Muscle of leg (tissue), 11 donors: ENCODE data around the gene HDAC7. TPM values are rescaled to one million over a fixed set of nuclear protein-coding genes. Genes with fewer than 3 reads are reported as not detected.

Source experiments
- DNase-seq: peaks from one replicate; pipeline ENCODE4 v3.0.0; 2013
- H3K27ac ChIP-seq: one replicate; pipeline ENCODE4 v1.5.1; 2013; ENCODE audit warnings: mild to moderate bottlenecking, low read length, control low read depth
- H3K27me3 ChIP-seq: one replicate; pipeline ENCODE4 v1.6.1; 2013; ENCODE audit warnings: low read length; ENCODE audit not compliant: control insufficient read depth, insufficient read depth
- H3K36me3 ChIP-seq: one replicate; pipeline ENCODE4 v1.6.1; 2013; ENCODE audit warnings: low read length; ENCODE audit not compliant: control insufficient read depth, insufficient read depth
- H3K4me1 ChIP-seq: one replicate; pipeline ENCODE4 v1.6.1; 2013; ENCODE audit warnings: low read length; ENCODE audit not compliant: control insufficient read depth, insufficient read depth
- H3K4me3 ChIP-seq: one replicate; pipeline ENCODE4 v1.5.1; 2013; ENCODE audit warnings: low read length, control low read depth
- H3K9me3 ChIP-seq: replicated peaks from 2 replicates; pipeline ENCODE4 v1.6.1; 2013; ENCODE audit warnings: low read depth, low read length; ENCODE audit not compliant: control insufficient read depth
- WGBS: methylation state at CpG from one replicate; pipeline ENCODE4 v1.1.5; 2013; ENCODE audit warnings: missing lambda C conversion rate; ENCODE audit not compliant: insufficient coverage; 5-methylcytosine and 5-hydroxymethylcytosine counted together
- polyA plus RNA-seq, 8 donors: library from polyadenylated mRNA; unstranded; fragments of 120-200 nt; gene quantifications; one replicate each; pipeline versions ENCODE4 v1.2.1 to v1.2.3, GENCODE V29; 2013; ENCODE audit warnings: inconsistent platforms in 1 of 8, low replicate concordance in 1 of 8; ENCODE audit not compliant: insufficient read length in 8 of 8, insufficient read depth in 1 of 8
- total RNA-seq: library from RNA; stranded (reverse); fragments of 120-200 nt; gene quantifications from one replicate; pipeline ENCODE4 v1.2.4, GENCODE V29; 2013

The HDAC7 gene
- total and polyA plus RNA-seq, 9 donors, result 27.4 to 72.8 (median 59.5) TPM

DNA sequence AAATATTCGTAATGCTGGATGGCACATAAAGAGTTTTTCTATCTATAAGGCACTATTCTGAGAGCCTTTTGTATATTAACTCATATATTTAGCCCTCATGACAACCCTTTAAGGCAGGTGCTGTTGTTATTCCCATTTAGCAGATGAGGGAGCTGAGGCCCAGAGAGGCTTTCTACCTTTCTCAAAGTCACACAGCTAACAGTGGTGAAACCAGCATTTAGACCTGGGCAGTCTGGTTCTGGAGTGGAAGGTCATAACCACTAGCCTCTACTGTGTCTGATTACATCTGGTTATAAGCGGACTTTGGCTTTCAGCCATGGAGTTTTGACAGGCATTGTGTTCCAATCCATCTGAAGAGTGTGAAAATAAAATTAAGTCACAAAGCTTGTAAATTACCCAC lies 41.2 kb upstream of the HDAC7 start:
- no peaks in the 10 kb centered on the region for H3K27me3 ChIP-seq
- WGBS, result no CpG with 5 or more reads among the region's 2 CpGs
- DNase-seq, result no peak
- no peak overlapping the region for H3K27ac ChIP-seq
- no peak overlapping the region for H3K4me3 ChIP-seq
- H3K9me3 ChIP-seq, result no peaks in the 10 kb centered on the region
- no peaks in the 10 kb centered on the region for H3K36me3 ChIP-seq
- H3K4me1 ChIP-seq, result no peaks in the 10 kb centered on the region

DNA sequence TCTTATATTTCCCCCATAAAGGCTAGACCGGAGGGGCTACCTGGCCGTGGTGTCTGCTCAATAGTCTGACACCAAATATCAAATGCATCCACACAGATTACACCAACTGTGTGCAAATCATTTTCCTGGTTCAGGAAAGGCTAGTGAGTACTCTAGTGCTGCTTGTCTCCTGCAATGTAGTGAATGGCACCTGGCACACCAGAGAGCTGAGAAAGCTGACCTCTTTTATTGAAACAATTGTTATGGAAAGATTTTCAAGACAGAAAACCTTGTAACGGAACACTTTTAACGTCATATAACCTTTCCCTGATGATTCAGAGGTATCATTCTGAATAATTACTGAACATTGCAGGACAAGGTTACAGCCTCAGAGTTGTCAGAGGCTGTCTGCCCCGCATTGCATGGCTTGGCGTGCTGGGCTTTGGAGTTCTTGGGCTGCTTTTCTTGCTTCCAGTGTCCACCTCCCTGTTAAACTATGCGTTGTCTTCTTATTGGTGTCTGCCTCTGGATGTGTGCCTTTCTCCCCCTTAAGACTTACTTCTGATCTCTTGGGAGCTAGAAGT lies 40.7 kb upstream of the HDAC7 start:
- Histone ChIP-seq H3K27me3 (no peaks in the 10 kb centered on the region), H3K36me3 (no peaks in the 10 kb centered on the region), H3K4me3 (no peak overlapping the region), H3K27ac (no peak overlapping the region), H3K4me1 (no peaks in the 10 kb centered on the region), H3K9me3 (no peaks in the 10 kb centered on the region)
- WGBS, result 78% methylated on average over 4 of the region's 7 CpGs
- DNase-seq, result no peak

DNA sequence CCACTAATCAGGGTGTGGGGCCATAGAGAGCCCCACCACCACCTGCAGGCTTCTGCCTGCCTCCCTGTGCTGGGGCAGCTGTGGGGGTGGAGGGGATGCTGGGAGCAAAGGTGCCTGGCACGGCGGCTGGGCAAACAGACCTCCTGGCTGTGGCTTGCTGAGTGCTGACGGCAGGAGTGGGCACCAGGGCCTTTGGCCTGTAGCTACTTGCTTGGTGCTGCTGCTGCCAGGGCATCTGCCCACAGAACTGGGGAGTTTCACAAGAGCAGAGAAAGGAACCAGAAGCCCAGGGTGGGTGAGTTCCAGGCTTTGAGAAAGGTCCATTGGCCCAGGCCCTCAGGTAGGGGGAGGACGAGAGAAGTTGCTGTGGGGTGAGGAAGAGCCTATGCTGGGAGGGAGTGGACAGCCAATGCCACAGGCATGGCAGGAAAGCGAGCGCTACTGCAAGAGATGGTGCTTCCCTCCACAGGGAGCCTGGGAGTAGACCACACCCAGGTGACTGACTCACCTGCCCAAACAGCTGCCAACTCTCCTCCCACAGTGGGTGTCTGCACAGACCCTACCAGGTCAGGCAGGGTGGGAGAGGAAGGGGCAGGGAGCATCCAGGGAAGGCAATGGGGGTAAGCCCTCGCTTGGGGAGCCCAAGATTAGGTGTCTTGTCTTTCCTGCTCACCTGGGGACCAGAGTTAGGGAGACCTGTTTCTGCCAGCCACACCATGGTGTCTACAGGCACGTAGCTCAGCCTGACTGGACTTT lies 39.0 kb upstream of the HDAC7 start:
- WGBS, result 84% methylated on average over 6 of the region's 8 CpGs
- Histone ChIP-seq H3K27me3 (no peaks in the 10 kb centered on the region), H3K36me3 (no peaks in the 10 kb centered on the region), H3K4me3 (no peak overlapping the region), H3K27ac (no peak overlapping the region), H3K4me1 (no peaks in the 10 kb centered on the region), H3K9me3 (no peaks in the 10 kb centered on the region)
- DNase-seq, result no peak

DNA sequence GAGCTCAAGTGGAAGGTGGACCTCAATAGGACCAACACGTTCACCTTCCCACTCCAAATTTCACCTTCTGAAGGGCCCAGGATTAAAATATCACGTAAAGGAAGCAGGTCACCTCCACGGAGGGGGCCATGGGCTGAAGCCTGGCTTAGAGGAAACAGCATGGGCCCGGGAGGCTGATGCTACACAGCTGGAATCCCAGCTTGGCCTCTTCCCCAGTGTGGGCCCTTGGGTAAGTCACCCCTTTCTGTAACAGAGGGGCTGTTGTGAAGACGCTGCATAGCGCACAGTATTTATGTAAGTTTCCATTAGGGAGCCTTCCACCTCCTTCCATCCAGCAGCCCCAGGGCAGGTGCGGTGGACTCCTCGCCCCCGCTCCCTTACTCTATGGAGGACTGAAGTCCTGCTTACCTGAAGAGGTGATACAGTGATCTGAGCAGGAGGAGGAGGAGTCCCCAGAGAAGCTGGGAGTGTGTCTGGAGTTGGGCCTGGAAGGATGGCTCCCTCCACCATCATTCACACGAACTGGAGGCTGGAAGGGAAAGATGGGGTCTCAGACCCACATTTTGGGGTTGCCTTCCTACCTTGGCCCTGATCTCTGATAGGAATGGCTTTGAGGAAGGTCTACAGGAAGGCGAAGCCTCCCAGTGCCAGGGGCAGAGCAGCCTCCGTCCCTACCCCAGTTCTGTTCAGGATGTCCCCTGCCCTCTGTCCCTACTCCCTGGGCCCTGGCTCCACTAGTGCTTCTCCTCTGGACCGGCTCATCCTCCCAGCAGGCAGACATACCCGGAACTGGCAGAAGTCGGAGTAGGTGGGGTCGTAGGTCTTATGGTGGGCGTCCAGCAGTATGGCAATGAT lies 37.2 kb upstream of the HDAC7 start:
- Histone ChIP-seq H3K27ac (no peak overlapping the region), H3K36me3 (no peaks in the 10 kb centered on the region), H3K27me3 (no peaks in the 10 kb centered on the region), H3K4me1 (peaks cover 4% of the 10 kb centered on the region), H3K4me3 (no peak overlapping the region), H3K9me3 (no peaks in the 10 kb centered on the region)
- DNase-seq, result no peak
- 70% methylated on average over 7 of the region's 17 CpGs for WGBS

DNA sequence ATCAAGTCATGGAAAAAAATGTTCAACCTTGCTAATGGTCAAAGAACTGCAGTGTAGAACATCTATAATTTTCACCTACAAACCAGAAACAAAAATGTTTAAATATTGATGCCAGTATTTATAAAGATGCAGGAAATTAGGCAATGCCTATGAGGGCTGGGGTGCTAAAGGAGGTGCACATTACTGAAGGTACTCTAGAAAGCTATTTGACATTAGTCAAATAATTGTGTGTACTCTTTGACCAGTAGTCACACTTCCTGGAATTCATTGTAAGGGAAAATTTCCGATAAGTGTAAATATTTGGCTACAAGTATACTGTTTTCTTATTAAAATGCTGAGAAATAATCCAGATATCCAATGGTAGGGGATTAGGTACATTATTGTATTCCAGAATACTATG lies 36.4 kb upstream of the HDAC7 start:
- WGBS, result no CpG with 5 or more reads among the region's 1 CpG
- Histone ChIP-seq H3K27me3 (no peaks in the 10 kb centered on the region), H3K4me1 (peaks cover 8% of the 10 kb centered on the region), H3K27ac (no peak overlapping the region), H3K4me3 (no peak overlapping the region), H3K9me3 (no peaks in the 10 kb centered on the region), H3K36me3 (no peaks in the 10 kb centered on the region)
- no peak for DNase-seq

DNA sequence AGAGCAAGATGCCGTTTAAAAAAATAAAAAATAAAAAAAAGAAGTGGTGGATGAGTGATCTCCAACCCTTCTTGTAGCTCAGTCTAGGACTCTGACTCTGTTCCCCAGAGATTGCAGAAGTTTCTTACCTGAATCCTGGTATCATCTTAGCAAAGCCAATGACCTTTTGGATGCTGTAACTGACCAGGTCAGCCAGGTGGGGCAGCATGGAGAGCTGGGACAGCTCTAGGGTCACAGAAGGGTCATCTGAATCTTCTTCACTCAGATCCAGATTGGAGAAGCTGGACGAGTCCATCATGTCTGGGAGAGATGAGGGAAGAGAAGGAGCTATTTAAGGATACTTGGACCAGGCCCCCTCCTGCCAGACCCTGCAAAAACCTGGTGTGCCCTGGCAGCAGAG lies 35.8 kb upstream of the HDAC7 start:
- H3K4me1 ChIP-seq, result peaks cover 8% of the 10 kb centered on the region
- H3K27ac ChIP-seq, result no peak overlapping the region
- WGBS, result no CpG with 5 or more reads among the region's 2 CpGs
- no peaks in the 10 kb centered on the region for H3K36me3 ChIP-seq
- no peaks in the 10 kb centered on the region for H3K9me3 ChIP-seq
- no peaks in the 10 kb centered on the region for H3K27me3 ChIP-seq
- H3K4me3 ChIP-seq, result no peak overlapping the region
- DNase-seq, result no peak

DNA sequence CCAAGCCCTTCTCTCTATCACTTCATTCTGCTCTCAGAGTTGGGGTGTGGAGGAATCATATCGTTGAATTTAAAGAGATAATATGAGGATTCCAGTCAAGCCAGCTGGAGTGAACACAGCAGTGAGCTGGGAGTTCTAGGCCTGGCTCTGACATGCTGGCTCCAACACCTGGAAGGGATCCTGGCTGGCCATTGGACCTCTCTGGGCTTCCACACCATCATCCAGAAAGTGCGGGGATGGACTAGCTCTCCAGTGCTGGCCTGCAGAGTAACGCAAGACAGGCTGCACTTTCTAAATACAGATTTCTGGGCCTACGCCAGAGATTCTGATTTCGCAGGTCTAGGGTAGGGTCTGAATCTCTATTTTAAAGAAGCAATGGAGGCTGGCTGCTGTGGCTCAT lies 34.8 kb upstream of the HDAC7 start:
- Histone ChIP-seq H3K27me3 (no peaks in the 10 kb centered on the region), H3K9me3 (no peaks in the 10 kb centered on the region), H3K27ac (no peak overlapping the region), H3K4me1 (peaks cover 8% of the 10 kb centered on the region), H3K36me3 (no peaks in the 10 kb centered on the region), H3K4me3 (no peak overlapping the region)
- WGBS, result 58% methylated on average over 4 of the region's 5 CpGs
- DNase-seq, result no peak

DNA sequence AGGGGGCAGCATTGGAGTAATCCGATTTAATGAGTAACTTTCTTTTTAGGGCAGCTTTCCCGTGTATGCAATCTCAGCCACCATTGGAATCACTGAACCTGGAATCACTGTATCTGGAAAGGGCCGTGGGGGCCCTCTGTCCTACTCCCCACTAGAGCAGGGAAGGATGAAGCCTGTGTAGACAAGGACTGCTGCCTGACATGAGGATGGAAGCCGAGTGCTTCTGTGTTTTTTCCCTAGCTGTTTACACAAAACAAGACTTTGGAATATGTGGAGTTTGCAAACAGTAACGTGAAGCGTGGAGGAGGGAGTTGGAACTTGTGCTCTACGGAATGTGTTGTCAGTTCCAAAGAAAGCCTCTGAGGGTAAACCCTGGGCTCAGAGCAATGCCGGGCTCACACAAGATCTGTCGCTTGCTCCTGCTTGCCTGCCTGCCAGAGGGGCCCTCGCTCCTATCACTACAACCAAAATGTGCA lies 32.4 kb upstream of the HDAC7 start:
- Histone ChIP-seq H3K9me3 (no peaks in the 10 kb centered on the region), H3K4me3 (no peak overlapping the region), H3K27me3 (no peaks in the 10 kb centered on the region), H3K4me1 (peaks cover 8% of the 10 kb centered on the region), H3K36me3 (no peaks in the 10 kb centered on the region), H3K27ac (peak overlapping the region; percentile 10)
- WGBS, result 0% methylated on average over 2 of the region's 10 CpGs
- peak; percentile 80 for DNase-seq

DNA sequence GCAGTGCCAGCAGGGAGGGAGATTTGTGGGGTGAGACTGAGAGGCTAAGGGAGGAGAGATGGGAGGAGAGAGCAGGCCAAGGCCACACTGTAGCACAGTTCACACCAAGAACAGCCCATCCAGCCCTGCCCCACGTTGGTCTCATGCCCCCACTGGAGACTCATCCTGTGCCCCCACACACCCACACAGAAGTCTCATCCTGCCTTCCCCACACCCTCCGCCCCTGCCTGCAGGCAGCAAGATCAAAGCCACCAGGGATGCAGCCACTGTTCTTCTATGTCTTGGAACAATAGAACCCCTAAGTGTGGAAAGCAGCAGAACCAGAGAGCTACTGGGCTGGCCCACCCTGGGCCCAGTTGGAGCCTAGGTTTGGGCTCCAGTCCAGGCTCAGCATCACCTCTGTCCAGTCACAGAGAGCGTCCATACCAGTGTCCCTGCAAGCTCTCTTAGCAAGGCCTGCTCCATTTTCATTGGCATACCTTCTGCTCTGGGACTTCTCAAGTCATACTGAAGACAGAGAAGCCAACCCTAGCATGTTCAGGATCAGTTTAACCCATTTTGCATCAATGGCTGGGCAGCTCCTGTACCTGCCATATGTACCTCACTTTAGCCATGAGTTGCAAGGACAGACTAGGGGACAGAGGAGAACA lies 31.7 kb upstream of the HDAC7 start:
- H3K27me3 ChIP-seq, result no peaks in the 10 kb centered on the region
- no peak overlapping the region for H3K27ac ChIP-seq
- no peak overlapping the region for H3K4me3 ChIP-seq
- WGBS, result 68% methylated on average over 3 of the region's 3 CpGs
- DNase-seq, result no peak
- H3K9me3 ChIP-seq, result no peaks in the 10 kb centered on the region
- peaks cover 8% of the 10 kb centered on the region for H3K4me1 ChIP-seq
- H3K36me3 ChIP-seq, result no peaks in the 10 kb centered on the region
